ENCODE data around the gene RBM17.
"Not testable (repeated sequence)": the region's sequence is repeated elsewhere in the genome, so short reads cannot be mapped to it uniquely, and the experiment has no call there.

RBM17 gene

DNA sequence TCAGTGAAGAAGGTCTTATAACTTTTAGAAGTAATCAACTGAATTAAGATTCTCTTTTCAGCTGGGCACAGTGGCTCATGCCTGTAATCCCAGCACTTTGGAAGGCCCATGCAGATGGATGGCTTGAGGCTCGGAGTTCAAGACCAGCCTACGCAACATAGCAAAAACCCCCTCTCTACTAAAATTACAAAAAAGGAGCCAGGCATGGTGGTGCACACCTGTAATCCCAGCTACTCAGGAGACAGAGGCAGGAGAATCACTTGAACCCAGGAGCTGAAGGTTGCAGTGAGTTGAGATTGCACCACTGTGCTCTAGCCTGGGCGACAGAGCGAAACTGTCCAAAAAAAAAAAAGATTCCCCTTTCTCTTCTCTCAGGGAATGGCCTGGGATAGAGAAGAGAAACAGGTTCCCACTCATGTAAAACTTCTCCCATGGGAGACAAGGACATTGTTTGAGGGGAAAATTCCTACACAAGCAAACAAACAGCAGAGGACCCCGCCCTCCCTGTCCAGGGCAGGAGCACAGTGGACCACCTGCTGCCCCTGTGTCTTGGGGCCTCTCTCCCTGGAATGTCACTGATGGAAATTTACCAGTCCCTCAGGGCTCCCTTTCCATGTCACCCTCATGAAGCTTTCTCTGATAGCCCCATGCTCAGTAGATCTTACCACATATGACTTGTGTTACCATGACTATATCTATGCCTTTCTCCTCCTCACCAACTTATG, 32.3 kb upstream of the RBM17 start:
- no peak for DNase-seq (ENCODE audit: low read depth in 2 of 3, low spot score in 2 of 3)

DNA sequence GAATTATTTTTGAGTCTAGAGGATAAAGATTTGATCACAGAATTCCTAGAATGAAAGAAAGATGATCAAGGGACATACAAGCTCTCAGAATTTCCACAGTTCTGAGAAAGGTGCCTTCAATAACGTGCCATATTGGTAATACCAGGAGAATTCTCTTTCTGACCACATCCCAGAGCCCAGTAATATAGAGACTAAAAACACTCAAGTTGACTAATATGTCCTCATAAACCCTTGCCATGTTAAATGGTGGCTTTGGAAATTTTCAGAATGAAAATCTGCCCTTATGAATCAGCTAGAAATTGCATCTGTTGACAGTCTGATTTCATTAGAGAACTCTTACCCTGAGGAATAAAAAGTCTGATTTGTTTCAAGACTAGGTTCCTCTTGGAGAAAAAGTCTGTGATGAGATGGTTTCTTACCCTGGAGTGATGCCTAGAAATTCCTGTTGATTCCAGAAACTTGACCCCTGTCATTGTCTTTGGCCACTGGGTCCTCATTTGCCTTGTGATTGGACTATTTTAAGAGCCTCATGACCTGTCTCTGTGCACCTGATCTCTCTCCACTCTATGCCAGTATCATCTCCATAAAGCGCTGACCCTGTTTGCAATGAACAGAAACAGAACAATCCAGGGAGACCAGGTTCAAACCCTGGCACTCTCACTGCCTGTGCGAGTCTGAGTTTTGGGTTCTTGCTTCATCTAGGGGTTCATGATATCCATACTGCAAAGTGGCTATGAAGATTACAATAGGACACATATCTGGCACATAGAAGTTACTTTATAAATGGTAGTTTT, 30.0 kb upstream of the RBM17 start:
- no peak for DNase-seq (ENCODE audit: low read depth in 2 of 3, low spot score in 2 of 3)

DNA sequence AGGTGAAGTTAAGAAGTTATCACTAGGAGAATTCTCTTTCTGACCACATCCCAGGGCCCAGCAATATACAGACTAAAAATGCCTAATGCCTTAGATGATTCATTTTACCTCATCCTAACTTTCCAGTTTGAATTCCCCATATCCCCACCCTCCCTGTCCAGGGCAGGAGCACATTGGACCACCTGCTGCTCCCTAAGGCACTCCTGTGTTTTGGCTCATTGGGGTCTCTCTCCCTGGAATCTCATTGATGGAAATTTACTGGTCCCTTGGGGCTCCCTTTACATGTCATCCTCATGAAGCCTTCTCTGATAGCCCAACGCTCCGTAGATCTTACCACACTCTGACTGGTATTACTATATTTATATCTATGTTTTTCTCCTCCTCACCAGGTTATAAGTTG, 29.3 kb upstream of the RBM17 start:
- DNase-seq (ENCODE audit: low read depth in 2 of 3, low spot score in 2 of 3), result no peak

DNA sequence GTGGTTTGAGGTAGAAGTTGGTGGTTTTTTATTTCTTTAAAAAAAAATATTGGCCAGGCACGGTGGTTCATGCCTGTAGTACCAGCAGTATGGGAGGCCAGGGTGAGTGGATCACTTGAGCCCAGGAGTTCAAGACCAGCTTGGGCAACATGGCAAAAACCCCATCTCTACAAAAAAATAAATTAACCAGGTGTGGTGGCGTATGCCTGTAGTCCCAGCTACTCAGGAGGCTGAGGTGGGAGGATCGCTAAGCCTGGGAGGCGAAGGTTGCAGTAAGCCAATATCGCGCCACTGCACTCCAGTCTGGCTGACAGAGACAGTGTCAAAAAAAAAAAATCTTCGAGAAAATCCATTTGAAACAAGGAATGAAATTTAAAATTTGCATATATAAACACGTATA, 27.8 kb upstream of the RBM17 start:
- no peak for DNase-seq (ENCODE audit: low read depth in 2 of 3, low spot score in 2 of 3)

DNA sequence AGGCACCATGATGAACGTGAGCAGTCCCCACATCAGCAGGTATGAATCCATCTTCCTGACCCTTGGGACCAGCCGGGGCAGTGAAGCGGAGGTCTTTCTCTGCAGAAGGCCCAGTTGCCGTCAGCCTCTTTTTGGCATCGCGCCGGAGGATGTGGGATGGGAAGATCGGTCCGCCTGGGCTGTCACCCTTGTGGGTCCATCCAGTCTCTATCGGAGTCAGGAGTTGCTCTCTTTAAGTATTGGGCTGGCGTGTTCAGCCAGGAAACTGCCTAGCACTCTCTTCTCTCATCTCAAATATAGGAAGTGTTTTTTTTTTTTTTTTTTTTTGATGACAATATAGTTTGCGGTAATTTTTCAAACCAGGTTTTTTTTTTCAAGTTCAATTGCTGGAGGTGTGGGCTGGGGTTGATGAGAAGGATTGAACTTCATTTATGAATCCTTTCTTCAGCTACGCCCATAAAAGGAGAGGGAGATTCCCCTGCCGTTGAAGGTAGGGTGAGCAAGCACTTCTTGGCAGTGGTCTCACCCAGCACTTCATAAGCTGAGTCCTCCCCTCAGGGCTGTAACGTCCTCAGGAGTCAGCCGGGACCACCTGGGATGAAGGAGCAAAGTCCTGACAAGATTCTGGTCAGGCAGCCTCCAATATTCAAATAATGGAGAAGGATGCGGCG, 26.6 kb upstream of the RBM17 start, which contains the start of gene IL2RA:
IL2RA (minus strand) TSS at position 267 of the 671 bp plus-strand sequence; CDS start at position 51, 216 bp downstream.
- no peak for DNase-seq (ENCODE audit: low read depth in 2 of 3, low spot score in 2 of 3)

DNA sequence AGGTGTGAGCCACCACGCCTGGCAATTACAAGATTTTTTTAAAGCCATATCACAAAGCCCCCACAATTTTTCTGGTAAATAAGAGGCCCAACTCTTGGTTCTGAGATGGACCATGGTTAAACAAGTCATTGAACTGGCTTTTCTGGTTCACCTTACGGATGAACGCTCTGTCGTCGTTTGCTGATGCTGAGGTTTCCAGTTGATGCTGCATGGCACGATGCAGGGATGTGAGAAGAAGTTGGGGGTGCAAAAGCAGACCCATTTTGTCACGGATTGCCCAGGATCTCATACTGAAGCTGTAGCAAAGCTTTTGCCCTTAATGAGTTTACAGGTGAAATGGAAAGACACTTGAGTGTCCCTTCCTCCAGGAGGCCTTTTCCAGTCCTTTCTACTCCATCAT, 24.7 kb upstream of the RBM17 start:
- DNase-seq (ENCODE audit: low read depth in 2 of 3, low spot score in 2 of 3), result no peak

DNA sequence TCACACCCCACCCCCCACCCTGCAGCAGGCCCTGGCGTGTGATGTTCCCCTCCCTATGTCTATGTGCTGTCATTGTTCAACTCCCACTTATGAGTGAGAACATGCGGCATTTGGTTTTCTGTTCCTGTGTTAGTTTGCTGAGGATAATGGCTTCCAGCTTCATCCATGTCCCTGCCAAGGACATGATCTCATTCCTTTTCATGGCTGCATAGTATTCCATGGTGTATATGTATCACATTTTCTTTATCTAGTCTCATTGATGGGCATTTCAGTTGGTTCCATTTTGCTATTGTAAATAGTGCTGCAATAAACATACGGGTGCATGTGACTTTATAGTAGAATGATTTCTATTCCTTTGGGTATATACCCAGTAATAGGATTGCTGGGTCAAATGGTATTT, 24.1 kb upstream of the RBM17 start:
- not testable (repeated sequence) for DNase-seq (ENCODE audit: low read depth in 2 of 3, low spot score in 2 of 3)

DNA sequence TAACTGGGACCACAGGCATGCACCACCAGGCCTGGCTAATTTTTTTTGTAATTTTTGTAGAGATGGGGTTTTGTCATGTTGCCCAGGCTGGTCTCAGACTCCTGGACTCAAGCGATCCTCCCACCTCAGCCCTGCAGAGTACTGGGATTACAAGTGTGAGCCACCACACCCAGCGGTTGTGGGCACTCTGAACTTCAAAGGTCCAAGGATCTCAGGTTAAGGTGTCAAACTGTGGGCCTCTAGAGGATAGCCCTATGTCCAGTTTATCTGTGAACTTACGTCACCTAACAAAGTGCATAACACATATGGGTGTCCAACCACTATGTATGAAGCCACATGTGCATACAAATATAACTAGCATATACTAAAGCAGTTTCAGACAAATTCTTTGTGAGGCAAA, 23.4 kb upstream of the RBM17 start:
- no peak for DNase-seq (ENCODE audit: low read depth in 2 of 3, low spot score in 2 of 3)

DNA sequence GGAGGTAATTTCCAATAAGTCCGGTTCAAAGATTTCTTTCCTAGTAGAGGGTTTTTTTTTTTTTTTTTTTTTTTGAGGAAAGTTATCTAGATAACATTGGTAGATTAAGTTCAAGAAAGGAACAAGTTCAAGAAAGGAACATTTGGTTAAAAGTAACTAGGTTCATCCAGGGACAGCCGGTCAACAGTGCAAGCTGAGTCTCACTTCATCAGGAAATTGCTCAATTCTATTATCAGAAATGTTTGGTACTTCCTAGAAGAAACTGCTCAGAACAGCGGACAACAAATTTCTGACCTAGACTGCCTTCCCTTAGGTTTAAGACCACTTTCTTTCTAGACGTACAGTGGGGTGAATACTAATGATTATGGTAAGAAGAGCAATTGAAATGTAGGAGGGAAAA, 23.0 kb upstream of the RBM17 start:
- no peak for DNase-seq (ENCODE audit: low read depth in 2 of 3, low spot score in 2 of 3)

DNA sequence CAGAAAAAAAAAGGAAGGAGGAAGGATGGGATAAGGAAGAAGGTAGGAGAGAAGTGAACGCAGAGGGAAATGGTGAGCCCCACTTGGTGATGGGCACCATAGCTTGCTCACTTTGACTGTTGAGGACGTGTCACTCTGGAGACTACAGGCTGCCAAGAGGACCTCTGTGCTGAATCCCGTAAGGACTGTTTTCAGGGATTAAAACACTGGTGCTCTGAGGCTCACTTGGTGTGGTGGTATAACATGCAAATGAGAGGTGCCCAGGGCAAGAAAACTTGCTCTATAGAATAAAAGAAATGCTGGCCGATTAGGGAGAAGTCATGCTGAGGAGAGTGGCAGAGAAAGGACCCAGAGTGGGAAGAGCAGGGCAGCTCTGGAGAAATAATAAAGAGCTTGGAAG, 21.4 kb upstream of the RBM17 start:
- DNase-seq (ENCODE audit: low read depth in 2 of 3, low spot score in 2 of 3), result no peak

DNA sequence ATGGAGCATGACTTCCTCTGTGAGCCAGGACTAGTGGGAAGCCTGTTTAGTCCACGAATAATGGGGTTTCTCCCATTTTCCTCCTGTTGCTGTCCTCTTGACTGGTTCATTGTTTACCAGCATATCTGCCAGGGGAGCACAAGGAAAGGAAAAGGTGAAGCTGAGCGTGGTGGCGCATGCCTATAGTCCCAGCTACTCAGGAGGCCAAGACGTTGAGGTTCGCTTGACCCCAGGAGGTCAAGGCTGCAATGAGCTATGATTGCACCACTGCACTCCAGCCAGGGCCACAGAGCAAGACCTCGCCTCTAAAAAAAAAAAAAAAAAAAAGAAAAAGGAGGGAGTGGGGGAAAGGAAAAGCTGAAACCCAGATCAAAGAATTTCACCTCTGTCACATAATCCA, 20.8 kb upstream of the RBM17 start:
- DNase-seq (ENCODE audit: low read depth in 2 of 3, low spot score in 2 of 3), result no peak

DNA sequence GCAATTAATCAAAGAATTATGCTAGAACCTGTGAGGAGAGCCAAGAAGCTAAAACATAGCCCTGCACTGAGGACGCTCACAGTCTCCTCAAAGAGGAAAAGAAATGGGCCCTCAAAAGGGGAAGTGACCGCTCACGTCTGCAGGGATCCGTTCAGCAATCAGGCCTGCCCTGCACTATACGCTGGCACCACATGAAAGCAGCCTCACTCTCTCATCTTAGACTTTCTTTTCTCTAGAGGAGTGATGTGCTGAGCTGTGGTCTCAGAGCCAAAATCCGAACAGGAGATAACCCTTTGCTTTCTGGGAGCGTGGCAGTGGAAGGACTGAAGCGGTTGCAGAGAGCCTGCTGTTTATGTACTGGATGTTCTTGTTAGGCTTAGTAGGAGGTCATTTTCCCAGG, 20.4 kb upstream of the RBM17 start:
- no peak for DNase-seq (ENCODE audit: low read depth in 2 of 3, low spot score in 2 of 3)

DNA sequence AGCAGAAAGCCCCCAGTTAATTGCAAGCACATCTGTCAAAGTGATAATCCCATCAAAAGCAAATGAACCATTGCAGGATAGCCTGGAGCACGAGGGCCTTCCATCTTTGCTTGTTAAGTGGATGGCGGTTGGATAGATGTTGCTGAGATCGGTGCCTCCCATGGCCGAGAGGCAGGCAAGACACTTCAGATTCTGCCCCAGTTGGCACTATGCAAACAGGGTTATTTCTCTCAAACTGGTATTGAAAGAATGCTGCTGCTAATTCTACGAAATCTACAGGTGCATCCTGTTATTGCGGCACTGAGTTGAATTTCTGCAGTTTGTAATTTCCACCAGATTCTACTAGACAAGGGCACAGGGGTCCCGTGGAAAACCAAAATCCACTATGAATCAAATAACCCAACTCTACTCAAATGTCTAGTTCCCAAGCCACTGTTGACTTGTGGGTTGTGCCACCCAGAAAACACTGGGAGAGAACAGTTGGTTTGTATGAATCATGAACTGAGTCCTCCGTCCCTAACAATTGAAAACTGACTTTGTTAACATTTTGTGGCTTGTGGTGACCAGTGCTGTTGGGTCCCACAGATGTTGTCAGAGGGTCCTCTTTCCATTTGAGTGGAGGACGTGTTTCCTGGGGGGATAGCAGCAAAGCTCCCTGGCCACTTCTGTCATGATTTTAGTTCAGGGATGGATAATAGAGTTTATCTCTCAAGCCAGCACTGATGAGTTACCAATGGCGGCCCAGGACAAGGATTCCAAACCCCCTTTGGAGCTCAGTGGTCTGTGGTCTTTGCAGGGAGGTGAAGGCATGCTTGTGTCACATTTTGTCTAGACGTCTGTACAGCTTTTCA, 19.5 kb upstream of the RBM17 start:
- DNase-seq (ENCODE audit: low read depth in 2 of 3, low spot score in 2 of 3), result no peak

DNA sequence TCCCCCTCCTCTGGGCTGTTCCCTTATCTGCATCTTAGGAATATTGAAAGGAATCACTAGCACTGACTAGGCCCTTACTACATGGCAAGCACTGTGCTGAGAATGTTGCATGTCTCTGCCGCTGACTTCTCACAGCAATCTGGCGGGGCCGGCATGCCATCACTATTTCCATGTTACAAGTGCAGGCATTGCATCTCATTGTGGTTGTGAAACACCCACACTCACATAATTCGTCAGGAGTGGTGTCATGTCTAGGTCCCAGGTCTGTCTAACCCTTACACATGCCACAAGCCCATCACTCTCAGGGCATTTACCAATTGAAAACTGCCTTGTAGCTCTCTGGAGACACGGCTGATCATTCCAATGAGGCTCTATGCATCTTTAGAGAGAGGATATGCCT, 18.2 kb upstream of the RBM17 start:
- DNase-seq (ENCODE audit: low read depth in 2 of 3, low spot score in 2 of 3), result no peak

DNA sequence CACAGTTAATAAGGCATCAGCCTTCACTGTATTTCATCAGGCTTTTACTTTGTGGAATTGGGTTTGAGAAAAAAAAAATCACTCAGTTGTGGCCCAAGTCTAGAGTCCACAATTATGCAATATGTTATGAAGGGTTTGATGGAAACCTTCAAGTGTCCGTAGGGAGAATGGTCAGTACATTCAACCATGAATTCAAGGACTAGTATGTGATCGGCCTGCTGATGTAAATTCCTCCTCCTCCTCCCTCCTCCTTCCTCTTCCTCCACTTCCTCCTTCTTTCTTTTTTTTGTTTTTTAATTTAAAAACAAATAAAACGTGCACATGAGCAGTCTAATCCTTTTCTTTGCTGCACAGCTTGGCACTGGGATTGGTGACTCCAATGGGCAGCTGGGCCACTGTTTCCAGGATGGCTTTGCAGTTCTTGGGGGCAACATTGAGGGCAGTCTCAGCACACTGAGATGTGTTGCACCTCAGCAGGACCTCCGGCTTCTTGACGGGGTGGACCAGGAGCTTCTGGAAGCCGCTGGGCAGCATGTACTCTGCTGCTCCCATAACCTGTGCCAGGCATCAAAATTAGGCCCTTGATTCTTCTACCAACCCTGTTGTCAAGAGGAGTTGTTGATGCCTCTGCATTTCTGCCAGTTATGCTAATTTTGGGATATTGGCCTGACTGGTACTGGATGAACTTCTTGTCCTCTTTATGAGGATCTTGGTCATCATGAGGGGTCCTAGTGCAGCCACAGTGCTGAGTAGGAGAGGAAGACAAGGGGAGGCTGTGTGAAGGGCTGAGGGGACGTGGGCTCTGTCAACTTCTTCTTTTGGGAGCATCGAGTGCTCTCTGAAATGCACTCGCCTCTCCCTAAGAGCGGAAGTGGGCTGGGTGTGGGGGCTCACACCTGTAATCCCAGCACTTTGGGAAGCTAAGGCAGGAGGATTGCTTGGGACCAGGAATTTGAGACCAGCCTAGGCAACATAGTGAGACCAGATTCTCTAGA, 17.4 kb upstream of the RBM17 start:
- no peak for DNase-seq (ENCODE audit: low read depth in 2 of 3, low spot score in 2 of 3)

DNA sequence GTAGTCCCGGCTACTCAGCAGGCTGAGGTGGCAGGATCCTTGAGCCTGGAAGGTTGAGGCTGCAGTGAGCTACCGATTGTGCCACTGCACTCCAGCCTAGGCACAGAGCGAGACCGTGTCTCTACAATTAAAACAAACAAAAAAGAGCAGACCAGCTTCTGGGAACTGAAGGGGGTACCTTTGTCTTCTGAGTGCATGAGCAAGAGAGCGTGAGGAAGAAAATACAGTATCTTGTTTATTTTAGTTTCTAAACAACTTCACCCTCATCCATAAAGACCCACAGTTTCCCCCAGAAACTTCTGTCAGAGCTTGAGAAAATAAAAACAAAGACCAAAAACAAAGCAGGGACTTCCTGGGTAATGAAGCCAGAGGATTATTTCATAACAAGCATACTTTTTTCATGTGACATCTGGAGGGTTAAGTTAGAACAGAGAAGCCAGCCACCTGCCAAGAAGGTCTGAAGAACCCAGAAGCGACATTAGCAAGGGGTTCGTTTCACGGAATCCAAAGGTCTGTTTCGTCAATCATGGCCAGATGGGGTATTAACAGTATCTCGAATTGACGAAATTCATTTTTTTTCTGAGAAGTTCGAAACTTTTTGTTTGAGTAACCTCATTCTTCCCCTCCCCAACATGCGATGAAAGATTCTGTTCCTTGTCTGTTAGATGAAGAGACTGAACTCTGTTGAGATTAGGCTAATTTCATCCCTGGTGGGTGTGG, 16.5 kb upstream of the RBM17 start:
- no peak for DNase-seq (ENCODE audit: low read depth in 2 of 3, low spot score in 2 of 3)

DNA sequence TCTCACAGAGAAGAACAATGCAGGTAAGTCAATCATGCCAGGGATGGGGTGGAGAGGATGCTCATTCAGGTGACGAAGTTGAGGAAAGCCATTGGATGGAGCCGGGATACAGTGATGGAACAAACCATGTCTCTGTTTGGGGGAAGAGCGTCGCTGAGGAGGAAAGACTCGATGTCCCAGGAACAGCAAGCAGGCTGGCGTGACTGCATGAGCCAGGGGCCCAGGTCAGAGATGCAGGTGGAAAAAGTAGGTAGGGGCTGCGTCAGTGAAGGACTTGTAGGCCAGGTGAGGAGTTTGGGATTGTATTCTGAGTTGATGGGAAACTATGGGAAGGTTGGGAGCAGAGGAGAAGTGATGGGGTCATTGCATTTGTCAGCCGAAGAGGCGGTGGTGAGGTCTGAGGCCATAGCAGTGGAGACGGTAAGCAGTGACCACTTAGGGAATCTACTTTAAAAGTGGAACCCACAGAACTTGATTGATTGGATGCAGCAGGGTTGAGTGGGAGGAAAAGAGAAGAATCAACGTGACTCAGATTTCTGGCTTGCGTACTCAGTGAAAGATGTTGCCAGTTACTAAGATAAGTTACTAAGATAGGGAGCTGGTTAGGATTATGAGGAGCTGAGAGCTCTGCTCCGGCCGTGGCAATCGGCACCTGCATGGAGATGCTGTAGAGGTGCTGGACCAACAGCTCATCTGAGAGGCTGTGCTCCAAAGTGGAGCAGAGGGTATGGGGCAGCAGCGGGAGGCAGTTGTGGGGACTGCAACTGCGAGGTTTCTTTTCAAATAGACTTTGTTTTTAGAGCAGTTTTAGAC, 14.1 kb upstream of the RBM17 start:
- no peak for DNase-seq (ENCODE audit: low read depth in 2 of 3, low spot score in 2 of 3)

DNA sequence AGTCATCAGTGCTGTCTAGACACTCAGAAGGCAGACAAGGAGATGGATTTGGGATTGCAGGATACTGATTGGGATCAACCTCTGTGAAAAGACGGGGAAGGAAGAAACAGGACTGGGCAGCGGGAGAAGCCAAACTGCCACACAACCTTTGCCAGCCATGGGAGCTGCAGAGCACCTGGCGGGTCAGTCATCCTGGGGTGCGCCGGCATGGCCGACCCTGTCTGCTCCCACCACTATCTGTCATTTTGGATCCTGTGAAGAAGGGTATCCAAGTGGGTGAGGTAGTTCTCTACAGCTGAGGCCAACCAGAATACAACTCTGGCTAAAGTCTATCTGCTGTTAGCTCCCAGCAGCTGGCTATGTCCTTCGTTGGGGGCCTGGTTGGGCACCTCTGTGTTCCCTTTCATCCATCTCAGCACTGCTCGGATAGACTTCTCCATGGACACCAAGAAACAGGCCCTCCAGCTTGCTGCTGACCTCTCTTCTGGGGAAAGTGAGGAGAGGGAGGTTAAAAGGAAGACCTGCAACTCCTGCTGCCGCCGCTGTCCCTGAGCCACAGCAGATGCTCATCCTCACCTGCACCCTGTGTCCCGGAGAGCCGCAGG, 11.7 kb upstream of the RBM17 start:
- no peak for DNase-seq (ENCODE audit: low read depth in 2 of 3, low spot score in 2 of 3)

All from activated CD8-positive, alpha-beta memory T cell treated with anti-CD3 and anti-CD28 coated beads for 48 hours (primary cell).